OCI-LY7 (cell line): ENCODE data around the gene GRAMD1B.

Source experiments
- CTCF ChIP-seq: fragments of 200-600 bp; sonication (generic); conservative IDR thresholded peaks from 2 replicates; pipeline ENCODE4 v1.5.1; 2014; ENCODE audit warnings: mild to moderate bottlenecking, antibody characterized with exemption, low read length, moderate library complexity, mixed read lengths
- EZH2phosphoT487 ChIP-seq: fragments of 200-600 bp; sonication (generic); IDR thresholded peaks from 2 replicates; pipeline ENCODE4 v1.6.1; 2018; ENCODE audit warnings: low read depth, borderline replicate concordance, mild to moderate bottlenecking, mixed run types, antibody characterized with exemption, low read length, moderate library complexity, mixed read lengths

- TF ChIP-seq CTCF = no peak
- TF ChIP-seq EZH2phosphoT487 = no peak
Observed at GRCh38 chr11:123505546-123506299, 75.7 kb downstream of the GRAMD1B start.
